ENCODE data around the gene TLR4.

DNA sequence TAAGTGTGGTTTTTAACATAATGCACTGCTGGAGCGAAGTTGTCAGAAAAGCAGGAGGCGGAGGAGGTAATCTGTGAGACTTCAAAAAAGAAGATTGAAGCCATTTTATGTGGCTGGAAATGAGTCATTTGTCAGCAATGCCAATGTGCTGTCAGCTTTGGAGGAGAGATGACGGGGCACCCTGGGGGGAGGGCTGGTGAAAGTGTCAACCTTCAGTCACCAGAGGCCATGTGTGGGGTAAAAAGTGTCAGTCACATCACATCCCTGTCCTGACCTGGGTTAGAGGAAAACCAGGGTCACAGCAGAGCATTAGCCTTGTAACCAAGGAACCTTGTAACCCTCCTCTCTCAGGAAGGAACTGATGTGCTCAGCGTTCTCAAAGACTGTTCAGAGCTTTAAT lies 59.1 kb downstream of the TLR4 start:
- TF ChIP-seq EZH2 (IDR thresholded peaks at IDR 0.05; ENCODE audit: insufficient read depth, poor library complexity, severe bottlenecking) = no peak
- TF ChIP-seq EZH2phosphoT487 (IDR thresholded peaks at IDR 0.05; ENCODE audit: insufficient read depth, low read depth) = no peak

All from GM23248 (cell line).